Mesenchymal stem cell (in vitro differentiated cells and primary cell): ENCODE measurements around the gene DGKG.

ENCODE experiments used
- DNase-seq: peaks from one replicate; pipeline ENCODE4 v3.0.0-alpha.2; 2013
- H2AFZ ChIP-seq: one replicate; pipeline ENCODE4 v1.6.1; 2013; ENCODE audit warnings: low read depth, mild to moderate bottlenecking, control low read depth, inconsistent platforms, low read length, moderate library complexity
- H2AK5ac ChIP-seq: 2 replicates; pipeline ENCODE4 v1.6.1; 2013; ENCODE audit warnings: low read length, moderate library complexity, mild to moderate bottlenecking, inconsistent platforms; ENCODE audit not compliant: severe bottlenecking
- H2BK120ac ChIP-seq: one replicate; pipeline ENCODE4 v1.6.1; 2013; ENCODE audit warnings: low read depth, mild to moderate bottlenecking, inconsistent platforms, low read length, moderate library complexity
- H2BK12ac ChIP-seq, 2 experiments: one replicate each; pipeline ENCODE4 v1.6.1; 2013; ENCODE audit warnings: inconsistent platforms in 2 of 2, low read length in 2 of 2, mild to moderate bottlenecking in 2 of 2, moderate library complexity in 2 of 2, control low read depth in 1 of 2
- H2BK15ac ChIP-seq: one replicate; pipeline ENCODE4 v1.6.1; 2013; ENCODE audit warnings: mild to moderate bottlenecking, low read depth, inconsistent platforms; ENCODE audit not compliant: poor library complexity, severe bottlenecking
- H2BK5ac ChIP-seq: 2 replicates; pipeline ENCODE4 v1.6.1; 2013; ENCODE audit warnings: low read depth, mild to moderate bottlenecking, low read length, control low read depth, inconsistent platforms; ENCODE audit not compliant: poor library complexity, severe bottlenecking
- H3K14ac ChIP-seq, 2 experiments: one replicate each; pipeline ENCODE4 v1.6.1; 2013; ENCODE audit warnings: inconsistent platforms in 2 of 2, low read length in 2 of 2, control low read depth in 1 of 2, mild to moderate bottlenecking in 1 of 2, moderate library complexity in 1 of 2
- H3K18ac ChIP-seq, 2 experiments: one replicate each; pipeline ENCODE4 v1.6.1; 2013; ENCODE audit warnings: inconsistent platforms in 2 of 2, low read length in 2 of 2, control low read depth in 1 of 2, low read depth in 1 of 2, mild to moderate bottlenecking in 1 of 2
- H3K23ac ChIP-seq, 2 experiments: one replicate each; pipeline ENCODE4 v1.6.1; 2013; ENCODE audit warnings: inconsistent platforms in 2 of 2, low read length in 2 of 2, mild to moderate bottlenecking in 2 of 2, moderate library complexity in 2 of 2, control low read depth in 1 of 2
- H3K27ac ChIP-seq: 2 replicates; pipeline ENCODE4 v1.5.1; 2013; ENCODE audit warnings: mild to moderate bottlenecking, moderate library complexity, low read length, control low read depth, inconsistent platforms; ENCODE audit not compliant: poor library complexity, severe bottlenecking
- H3K27me3 ChIP-seq, 2 experiments: 2 replicates each; pipeline versions ENCODE4 v1.6.1 to v1.7.0; 2013; ENCODE audit warnings: low read length in 2 of 2, mild to moderate bottlenecking in 2 of 2, moderate library complexity in 2 of 2, control low read depth in 1 of 2, inconsistent platforms in 1 of 2; ENCODE audit not compliant: control insufficient read depth in 1 of 2, insufficient read depth in 1 of 2
- H3K36me3 ChIP-seq, 2 experiments: 2 replicates each; pipeline versions ENCODE4 v1.6.1 to v1.7.0; 2013; ENCODE audit warnings: low read length in 2 of 2, control low read depth in 1 of 2, inconsistent platforms in 1 of 2, low read depth in 1 of 2, mild to moderate bottlenecking in 1 of 2; ENCODE audit not compliant: insufficient read depth in 2 of 2, control insufficient read depth in 1 of 2
- H3K4ac ChIP-seq, 2 experiments: one replicate each; pipeline ENCODE4 v1.6.1; 2013; ENCODE audit warnings: inconsistent platforms in 2 of 2, low read length in 2 of 2, mild to moderate bottlenecking in 2 of 2, moderate library complexity in 2 of 2, control low read depth in 1 of 2, low read depth in 1 of 2
- H3K4me1 ChIP-seq: 2 replicates; pipeline ENCODE4 v1.6.1; 2013; ENCODE audit warnings: low read depth, low read length, control low read depth; ENCODE audit not compliant: control insufficient read depth, insufficient read depth
- H3K4me2 ChIP-seq: 2 replicates; pipeline ENCODE4 v1.6.1; 2013; ENCODE audit warnings: low read length, mild to moderate bottlenecking, inconsistent platforms; ENCODE audit not compliant: poor library complexity, severe bottlenecking
- H3K4me3 ChIP-seq, 2 experiments: 2 replicates each; pipeline versions ENCODE4 v1.5.1 to v1.7.0; 2013; ENCODE audit warnings: low read length in 2 of 2, mild to moderate bottlenecking in 2 of 2, control low read depth in 1 of 2, low read depth in 1 of 2; ENCODE audit not compliant: insufficient read depth in 1 of 2
- H3K79me1 ChIP-seq: replicated peaks from 2 replicates; pipeline ENCODE4 v1.6.1; 2013; ENCODE audit warnings: mild to moderate bottlenecking, control low read depth, low read length, inconsistent platforms; ENCODE audit not compliant: poor library complexity, severe bottlenecking
- H3K9ac ChIP-seq: 2 replicates; pipeline ENCODE4 v1.7.0; 2013; ENCODE audit warnings: mild to moderate bottlenecking, low read length, moderate library complexity
- H3K9me3 ChIP-seq: 2 replicates; pipeline ENCODE4 v1.7.0; 2013; ENCODE audit warnings: mild to moderate bottlenecking, low read length; ENCODE audit not compliant: control insufficient read depth
- H4K8ac ChIP-seq: one replicate; pipeline ENCODE4 v1.6.1; 2013; ENCODE audit warnings: inconsistent platforms, mild to moderate bottlenecking, low read length, moderate library complexity
- H4K91ac ChIP-seq: one replicate; pipeline ENCODE4 v1.6.1; 2013; ENCODE audit warnings: mild to moderate bottlenecking, low read length, inconsistent platforms
- WGBS: methylation state at CpG from one replicate; pipeline ENCODE4 v1.1.7; 2013; ENCODE audit warnings: mixed read lengths; 5-methylcytosine and 5-hydroxymethylcytosine counted together

The DGKG gene

DNA sequence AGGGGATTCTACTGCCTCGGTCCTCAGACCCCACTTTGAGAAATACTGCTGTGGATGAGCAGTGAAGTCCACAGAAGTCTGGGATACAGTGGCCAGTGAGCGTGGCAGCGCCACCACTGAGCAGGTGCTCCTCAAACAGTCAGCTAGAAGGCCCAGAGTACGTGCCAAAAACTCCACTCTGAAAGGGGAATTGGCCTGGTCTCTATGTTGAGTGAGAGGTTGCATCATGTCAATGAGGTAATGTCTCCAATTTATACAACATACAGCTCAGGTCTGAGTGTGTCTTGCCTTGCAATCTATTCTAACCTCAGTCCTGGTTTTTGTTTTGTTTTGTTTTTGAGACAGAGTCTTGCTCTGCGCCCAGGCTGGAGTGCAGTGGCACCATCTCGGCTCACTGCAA lies 199.8 kb downstream of the DGKG start:
- Histone ChIP-seq H3K4me3 (no peak overlapping the region), H3K27ac (no peak overlapping the region), H3K27me3 (peaks cover 5 to 40% of the 10 kb centered on the region in 2 experiments), H3K14ac (no peak overlapping the region), H2BK120ac (no peak overlapping the region), H2BK5ac (no peak overlapping the region), H4K91ac (no peak overlapping the region), H2BK15ac (no peak overlapping the region), H2AK5ac (no peak overlapping the region), H3K4me2 (no peak overlapping the region), H3K23ac (no peak overlapping the region), H3K9ac (no peak overlapping the region), H3K79me1 (no peaks in the 10 kb centered on the region), H2BK12ac (no peak overlapping the region), H3K4ac (no peak overlapping the region), H3K36me3 (no peaks in the 10 kb centered on the region), H3K4me1 (no peaks in the 10 kb centered on the region), H4K8ac (no peak overlapping the region), H3K18ac (no peak overlapping the region), H3K9me3 (no peaks in the 10 kb centered on the region), H2AFZ (no peak overlapping the region)
- peak; percentile 50 for DNase-seq
- WGBS = 91% methylated on average over 5 of the region's 6 CpGs

DNA sequence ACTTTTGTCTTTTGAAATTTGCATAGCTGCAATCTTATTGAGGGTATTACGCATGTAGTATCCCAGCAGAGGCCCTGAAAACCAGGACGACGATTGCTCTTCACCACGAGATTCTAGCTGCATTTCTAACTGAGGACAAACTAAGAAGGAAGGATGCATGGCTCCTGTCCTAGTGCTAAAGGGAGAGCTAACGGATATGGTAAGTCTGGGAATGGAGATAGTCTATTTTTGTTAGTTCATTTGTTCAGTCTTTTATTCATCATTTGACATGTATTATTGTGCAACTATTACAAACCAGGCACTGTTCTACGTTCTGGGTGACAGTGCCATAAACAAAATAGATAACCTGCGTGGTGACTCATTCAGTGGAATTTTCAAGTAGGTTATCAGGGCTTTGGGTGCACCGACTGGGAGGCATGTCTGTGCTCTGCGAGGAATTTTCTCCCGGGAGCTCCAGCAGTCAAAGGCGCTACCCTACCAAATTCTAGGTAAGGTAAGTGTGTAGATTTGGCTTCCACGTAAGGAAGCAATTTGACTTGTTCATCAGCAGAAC lies 201.3 kb downstream of the DGKG start:
- Histone ChIP-seq H2BK12ac (no peak overlapping the region), H3K4me2 (no peak overlapping the region), H4K91ac (no peak overlapping the region), H4K8ac (no peak overlapping the region), H3K27me3 (peaks cover 5 to 27% of the 10 kb centered on the region in 2 experiments), H3K36me3 (no peaks in the 10 kb centered on the region), H2AK5ac (no peak overlapping the region), H2BK120ac (no peak overlapping the region), H3K9ac (no peak overlapping the region), H2BK15ac (no peak overlapping the region), H3K4ac (no peak overlapping the region), H2BK5ac (no peak overlapping the region), H3K14ac (no peak overlapping the region), H3K9me3 (no peaks in the 10 kb centered on the region), H3K18ac (no peak overlapping the region), H3K4me3 (no peak overlapping the region), H3K79me1 (no peaks in the 10 kb centered on the region), H3K27ac (no peak overlapping the region), H3K4me1 (no peaks in the 10 kb centered on the region), H3K23ac (no peak overlapping the region), H2AFZ (no peak overlapping the region)
- peak; percentile 49 for DNase-seq
- 56% methylated on average over 11 of the region's 12 CpGs for WGBS

DNA sequence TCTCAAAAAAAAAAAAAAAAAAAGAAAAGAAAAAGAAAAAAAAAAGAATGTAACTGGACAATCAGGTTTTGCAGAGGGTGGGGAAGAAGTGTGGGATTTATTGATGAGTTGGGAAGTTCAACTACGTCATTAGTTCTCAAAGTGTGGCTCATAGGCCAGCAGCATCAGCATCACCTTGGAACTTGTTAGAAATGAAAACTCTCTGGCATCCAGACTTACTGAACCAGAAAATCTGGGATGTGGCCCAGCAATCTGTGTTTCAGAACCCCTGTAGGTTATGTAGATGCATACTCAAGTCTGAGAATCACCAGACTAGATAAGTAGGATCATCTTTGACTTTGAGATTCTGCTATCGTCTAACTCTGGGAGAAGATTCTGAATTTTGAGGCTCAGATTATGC lies 207.4 kb downstream of the DGKG start:
- H3K9ac ChIP-seq = no peak overlapping the region
- H4K91ac ChIP-seq = no peak overlapping the region
- no peaks in the 10 kb centered on the region for H3K4me1 ChIP-seq
- H3K4me2 ChIP-seq = no peak overlapping the region
- no peak overlapping the region for H3K14ac ChIP-seq
- no peak overlapping the region for H3K23ac ChIP-seq
- no peak overlapping the region for H2BK120ac ChIP-seq
- no peak overlapping the region for H2BK5ac ChIP-seq
- 95% methylated on average over 2 of the region's 2 CpGs for WGBS
- no peak overlapping the region for H3K4ac ChIP-seq
- no peaks in the 10 kb centered on the region for H3K79me1 ChIP-seq
- H2BK15ac ChIP-seq = no peak overlapping the region
- H3K9me3 ChIP-seq = no peaks in the 10 kb centered on the region
- H3K4me3 ChIP-seq = no peak overlapping the region
- H3K27ac ChIP-seq = no peak overlapping the region
- H4K8ac ChIP-seq = no peak overlapping the region
- H3K36me3 ChIP-seq = no peaks in the 10 kb centered on the region
- peaks cover under 1 to 6% of the 10 kb centered on the region in 2 experiments for H3K27me3 ChIP-seq
- no peak overlapping the region for H2BK12ac ChIP-seq
- H3K18ac ChIP-seq = no peak overlapping the region
- no peak overlapping the region for H2AK5ac ChIP-seq
- no peak overlapping the region for H2AFZ ChIP-seq
- no peak for DNase-seq

DNA sequence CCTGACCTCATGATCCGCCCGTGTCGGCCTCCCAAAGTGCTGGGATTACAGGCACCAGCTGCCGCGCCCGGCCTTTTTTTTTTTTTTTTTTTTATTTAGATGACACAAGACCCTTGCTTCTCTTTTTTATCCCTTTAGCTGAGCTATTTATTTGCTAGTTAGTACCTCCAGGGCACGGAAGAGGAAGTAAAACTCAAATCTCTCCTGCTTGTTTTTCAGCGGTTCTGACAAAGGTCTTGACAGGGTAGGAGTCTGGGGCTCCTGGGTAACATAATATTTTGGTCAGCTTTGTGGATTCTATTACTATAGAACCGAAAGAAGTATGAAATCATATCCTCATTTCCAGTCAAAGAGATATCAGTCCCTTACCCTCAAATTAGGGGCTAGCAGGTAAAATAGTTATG lies 209.1 kb downstream of the DGKG start:
- Histone ChIP-seq H3K36me3 (no peaks in the 10 kb centered on the region), H3K4ac (no peak overlapping the region), H2BK5ac (no peak overlapping the region), H4K8ac (no peak overlapping the region), H3K4me2 (no peak overlapping the region), H3K4me3 (no peak overlapping the region), H3K4me1 (no peaks in the 10 kb centered on the region), H4K91ac (no peak overlapping the region), H3K27ac (no peak overlapping the region), H3K79me1 (no peaks in the 10 kb centered on the region), H2BK120ac (no peak overlapping the region), H3K14ac (no peak overlapping the region), H3K23ac (no peak overlapping the region), H3K9me3 (no peaks in the 10 kb centered on the region), H3K18ac (no peak overlapping the region), H3K27me3 (peaks cover 2 to 18% of the 10 kb centered on the region in 2 experiments), H2AK5ac (no peak overlapping the region), H2AFZ (no peak overlapping the region), H3K9ac (no peak overlapping the region), H2BK15ac (no peak overlapping the region), H2BK12ac (no peak overlapping the region)
- no peak for DNase-seq
- over 99% methylated on average over 8 of the region's 9 CpGs for WGBS
